ENCODE measurements around the gene ZNF358.
"Not testable (repeated sequence)": the region's sequence is repeated elsewhere in the genome, so short reads cannot be mapped to it uniquely, and the experiment has no call there.

Gene ZNF358

DNA sequence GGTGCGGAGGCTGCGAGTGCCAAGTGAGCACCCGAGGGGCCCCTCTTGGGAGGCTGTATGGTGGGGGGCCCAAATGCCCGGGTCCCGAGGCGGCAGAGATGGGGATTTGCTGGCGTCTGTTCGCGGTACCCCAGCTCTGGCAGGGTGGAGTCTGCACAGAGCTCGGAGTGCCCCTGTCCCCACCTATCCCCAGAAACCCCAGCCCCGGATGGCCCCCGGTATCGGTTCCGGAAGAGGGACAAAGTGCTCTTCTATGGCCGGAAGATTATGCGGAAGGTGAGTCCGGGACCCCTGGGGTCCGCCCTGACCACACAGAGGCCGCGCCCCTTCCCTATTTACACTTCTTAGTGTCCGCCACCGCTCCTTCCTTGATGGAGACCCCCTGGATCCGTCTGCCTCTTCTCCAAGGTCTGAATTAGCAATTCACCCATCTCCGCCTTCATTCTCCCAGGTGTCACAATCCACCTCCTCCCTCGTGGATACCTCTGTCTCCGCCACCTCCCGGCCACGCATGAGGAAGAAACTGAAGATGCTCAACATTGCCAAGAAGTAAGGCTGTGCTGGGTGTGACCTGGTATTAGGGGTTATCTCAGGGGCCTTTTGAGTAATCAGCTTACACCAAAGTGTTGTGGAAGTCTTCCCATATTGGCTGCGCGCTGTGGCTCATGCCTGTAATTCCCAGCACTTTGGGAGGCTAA, 20.2 kb downstream of the ZNF358 start:
- no peak for DNase-seq (ENCODE audit: low read depth)

DNA sequence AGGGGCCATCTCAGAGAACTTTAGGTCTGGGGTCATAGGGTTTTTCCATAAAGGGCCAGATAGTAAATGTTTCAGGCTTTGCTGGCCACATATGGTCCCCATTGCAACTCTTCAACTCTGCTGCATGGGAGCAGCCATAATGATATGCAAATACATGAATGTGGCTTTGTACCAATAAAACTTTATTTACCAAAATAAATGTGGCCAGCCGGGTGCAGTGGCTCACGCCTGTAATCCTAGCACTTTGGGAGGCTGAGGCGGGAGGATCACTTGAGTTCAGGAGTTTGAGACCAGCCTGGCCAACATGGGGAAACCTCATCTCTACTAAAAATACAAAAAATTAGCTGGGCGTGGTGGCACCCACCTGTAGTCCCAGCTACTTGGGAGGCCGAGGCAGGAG, 23.1 kb downstream of the ZNF358 start:
- not testable (repeated sequence) for DNase-seq (ENCODE audit: low read depth)

DNA sequence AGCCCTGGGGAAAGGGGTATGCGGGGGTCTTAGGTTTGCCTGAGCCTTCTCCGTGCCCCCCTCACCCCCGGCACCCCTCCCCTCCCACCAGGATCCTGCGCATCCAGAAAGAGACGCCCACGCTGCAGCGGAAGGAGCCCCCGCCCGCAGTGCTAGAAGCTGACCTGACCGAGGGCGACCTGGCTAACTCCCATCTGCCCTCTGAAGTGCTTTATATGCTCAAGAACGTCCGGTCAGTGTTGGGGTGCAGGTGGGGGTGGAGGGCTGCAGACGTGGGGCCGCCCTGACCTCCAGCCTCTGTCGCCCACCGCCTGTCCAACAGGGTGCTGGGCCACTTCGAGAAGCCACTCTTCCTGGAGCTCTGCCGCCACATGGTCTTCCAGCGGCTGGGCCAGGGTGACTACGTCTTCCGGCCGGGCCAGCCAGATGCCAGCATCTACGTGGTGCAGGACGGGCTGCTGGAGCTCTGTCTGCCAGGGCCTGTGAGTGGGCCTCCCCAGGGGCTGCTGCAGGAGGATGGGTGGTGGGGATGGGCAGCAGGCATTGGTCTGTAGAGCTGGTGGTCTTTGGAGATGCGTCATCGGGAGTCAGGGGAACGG, 24.0 kb downstream of the ZNF358 start:
- no peak for DNase-seq (ENCODE audit: low read depth)

DNA sequence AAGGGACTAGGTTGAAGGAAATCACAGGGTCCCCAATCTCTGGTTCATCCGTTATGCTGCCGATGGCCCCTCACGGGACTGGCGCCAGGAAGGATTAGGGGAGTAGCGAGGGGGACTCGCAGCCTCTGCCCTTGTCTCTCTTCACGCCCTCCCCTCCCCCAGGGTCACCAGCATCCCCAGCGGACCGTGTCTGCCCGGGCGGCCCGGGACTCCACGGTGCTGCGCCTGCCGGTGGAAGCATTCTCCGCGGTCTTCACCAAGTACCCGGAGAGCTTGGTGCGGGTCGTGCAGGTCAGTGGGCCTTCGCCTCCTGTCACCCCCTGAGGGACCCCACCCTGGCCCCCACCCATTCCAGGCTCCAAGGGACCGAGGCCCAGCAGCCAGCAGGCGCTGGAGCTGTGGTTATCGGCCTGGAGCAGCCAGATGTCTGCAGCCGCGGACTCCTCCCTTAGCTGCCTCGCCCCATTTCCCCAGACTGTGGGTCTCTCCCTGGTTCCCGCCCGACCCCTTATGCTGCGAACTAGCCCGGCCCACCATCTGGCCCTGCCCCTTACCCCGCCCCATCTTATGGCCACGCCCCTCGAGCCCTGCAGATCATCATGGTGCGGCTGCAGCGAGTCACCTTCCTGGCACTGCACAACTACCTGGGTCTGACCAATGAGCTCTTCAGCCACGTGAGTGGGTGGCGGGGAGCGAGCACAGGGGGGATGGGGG, 25.0 kb downstream of the ZNF358 start:
- DNase-seq (ENCODE audit: low read depth): no peak

DNA sequence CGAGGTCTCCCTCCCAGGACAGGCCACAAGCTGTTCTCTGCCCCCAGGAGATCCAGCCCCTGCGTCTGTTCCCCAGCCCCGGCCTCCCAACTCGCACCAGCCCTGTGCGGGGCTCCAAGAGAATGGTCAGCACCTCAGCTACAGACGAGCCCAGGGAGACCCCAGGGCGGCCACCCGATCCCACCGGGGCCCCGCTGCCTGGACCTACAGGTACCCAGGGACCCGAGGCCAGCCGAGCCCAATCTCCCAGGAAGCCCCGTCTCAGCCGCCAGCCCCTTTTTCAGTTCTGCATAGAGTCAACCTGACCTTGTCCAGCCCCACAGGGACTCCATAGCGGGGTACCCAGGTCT, 25.5 kb downstream of the ZNF358 start:
- DNase-seq (ENCODE audit: low read depth): no peak

DNA sequence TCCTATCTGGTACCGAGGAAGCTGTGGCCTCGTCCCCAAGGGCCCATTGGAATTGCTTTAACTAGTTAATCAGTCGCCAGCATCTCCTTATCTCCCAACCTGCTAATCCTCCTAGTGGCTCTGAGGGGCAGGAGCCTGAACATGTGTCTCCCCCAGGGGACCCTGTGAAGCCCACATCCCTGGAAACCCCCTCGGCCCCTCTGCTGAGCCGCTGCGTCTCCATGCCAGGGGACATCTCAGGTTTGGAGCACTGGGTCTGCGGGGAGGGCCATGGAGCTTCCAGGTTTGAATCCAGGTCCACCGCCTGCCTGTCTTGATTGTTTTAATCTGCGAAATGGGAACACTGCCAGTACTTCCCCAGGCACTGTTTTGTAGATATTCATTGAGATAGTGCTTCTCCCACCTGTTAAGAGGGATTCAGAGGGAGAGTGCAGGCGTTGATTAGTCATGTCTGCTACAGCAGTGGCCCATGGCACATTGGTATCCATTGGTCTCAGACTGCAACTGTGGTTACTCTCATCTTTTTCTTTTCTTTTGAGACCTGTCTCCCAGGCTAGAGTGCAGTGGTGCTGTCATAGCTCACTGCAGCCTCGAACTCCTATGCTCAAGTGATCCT, 26.0 kb downstream of the ZNF358 start:
- DNase-seq (ENCODE audit: low read depth): no peak

DNA sequence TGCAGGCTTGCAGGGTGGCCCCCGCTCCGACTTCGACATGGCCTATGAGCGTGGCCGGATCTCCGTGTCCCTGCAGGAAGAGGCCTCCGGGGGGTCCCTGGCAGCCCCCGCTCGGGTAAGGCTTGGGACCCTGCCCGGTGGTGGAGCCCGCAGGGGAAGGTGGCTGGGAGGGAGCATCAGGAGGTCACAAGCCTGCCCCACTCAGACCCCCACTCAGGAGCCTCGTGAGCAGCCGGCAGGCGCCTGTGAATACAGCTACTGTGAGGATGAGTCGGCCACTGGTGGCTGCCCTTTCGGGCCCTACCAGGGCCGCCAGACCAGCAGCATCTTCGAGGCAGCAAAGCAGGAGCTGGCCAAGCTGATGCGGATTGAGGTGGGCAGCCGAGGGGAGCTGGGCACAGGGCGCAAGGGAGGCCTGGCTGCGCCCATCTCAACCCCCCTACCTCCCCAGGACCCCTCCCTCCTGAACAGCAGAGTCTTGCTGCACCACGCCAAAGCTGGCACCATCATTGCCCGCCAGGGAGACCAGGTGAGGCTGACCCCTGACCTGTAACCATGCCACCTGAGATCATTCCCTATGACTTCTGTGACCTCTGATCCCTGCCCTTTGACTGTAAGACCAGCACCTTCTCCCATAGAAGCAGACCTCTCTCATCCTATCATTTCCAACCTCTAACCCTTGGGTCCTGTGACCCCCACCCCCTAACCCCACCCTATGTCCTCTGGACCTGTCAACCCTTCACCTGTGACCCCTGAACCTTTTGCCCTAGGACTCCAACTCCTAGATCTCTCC, 26.8 kb downstream of the ZNF358 start:
- DNase-seq (ENCODE audit: low read depth): no peak

DNA sequence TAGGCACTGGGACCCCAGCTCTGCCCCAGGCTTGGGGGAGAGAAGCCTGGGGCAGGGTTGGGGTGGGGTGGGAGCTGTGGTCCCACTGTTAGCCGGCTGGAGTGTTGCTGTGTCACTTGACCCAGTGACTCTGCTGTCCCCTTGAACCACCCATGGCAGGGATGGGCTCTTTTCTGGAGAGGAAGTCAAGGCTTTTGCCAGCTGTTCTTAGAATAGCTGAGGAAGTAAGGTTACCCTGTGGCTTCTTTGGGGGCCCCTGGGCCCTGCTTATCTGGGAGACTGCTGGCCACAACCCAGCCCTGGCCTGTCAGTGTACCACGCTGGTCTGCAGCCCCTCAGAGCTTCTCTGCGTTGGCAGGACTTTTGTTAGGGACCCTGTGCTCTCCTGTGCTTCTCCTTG, 28.7 kb downstream of the ZNF358 start:
- no peak for DNase-seq (ENCODE audit: low read depth)

DNA sequence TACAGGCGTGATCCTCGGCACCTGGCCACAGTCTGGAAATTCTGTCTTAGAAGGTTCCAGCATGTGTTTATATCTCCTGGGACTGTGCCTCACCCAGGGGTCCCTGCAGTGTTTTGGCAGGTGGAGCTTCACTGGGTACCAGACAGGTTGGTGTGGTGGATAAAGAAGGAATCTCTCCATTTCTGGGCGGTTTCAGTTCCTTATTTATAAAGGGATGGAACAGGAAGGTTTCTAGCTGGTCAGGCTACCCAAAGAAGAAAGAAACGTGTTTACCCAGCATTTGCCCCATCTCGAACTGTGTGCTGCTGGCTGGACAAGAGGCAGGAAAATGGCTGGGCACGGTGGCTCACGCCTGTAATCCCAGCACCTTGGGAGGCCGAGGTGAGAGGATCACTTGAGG, 29.4 kb downstream of the ZNF358 start:
- no peak for DNase-seq (ENCODE audit: low read depth)

DNA sequence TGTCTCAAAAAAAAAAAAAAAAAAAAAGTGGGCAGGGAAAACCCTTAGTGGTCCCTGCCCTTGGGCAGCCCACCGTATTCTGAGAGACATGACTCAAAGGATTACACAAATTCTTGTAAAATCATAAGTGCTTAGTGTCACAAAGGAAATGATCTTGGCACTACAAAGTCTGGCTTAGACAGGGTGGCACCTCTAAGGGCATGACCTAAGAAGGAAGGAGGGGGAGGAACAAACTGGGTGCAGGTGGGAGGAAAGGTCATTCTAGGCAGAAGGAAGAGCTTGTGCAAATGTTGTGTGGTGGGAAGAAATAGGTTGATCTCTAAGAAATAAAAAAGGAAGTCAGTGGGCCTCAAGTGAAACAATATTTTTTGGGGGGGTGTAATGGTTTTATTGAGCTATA, 30.0 kb downstream of the ZNF358 start:
- no peak for DNase-seq (ENCODE audit: low read depth)

DNA sequence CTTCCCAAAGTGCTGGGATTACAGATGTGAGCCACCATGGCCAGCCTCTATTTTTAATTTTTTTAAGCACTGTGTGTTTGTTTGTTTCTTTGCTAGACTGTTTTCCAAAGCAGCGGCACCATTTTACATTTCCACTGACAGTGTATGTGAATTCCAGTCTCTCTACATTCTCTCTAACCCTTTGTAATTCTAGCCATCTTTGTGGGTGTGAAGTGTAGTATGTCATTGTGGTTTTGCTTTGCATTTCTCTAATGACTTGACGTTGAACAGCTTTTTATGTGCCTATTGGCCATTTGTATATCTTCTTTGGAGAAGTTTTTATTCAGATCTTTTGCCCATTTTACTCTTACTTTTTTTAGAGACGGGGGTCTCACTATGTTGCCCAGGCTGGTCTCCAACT, 31.3 kb downstream of the ZNF358 start:
- no peak for DNase-seq (ENCODE audit: low read depth)

DNA sequence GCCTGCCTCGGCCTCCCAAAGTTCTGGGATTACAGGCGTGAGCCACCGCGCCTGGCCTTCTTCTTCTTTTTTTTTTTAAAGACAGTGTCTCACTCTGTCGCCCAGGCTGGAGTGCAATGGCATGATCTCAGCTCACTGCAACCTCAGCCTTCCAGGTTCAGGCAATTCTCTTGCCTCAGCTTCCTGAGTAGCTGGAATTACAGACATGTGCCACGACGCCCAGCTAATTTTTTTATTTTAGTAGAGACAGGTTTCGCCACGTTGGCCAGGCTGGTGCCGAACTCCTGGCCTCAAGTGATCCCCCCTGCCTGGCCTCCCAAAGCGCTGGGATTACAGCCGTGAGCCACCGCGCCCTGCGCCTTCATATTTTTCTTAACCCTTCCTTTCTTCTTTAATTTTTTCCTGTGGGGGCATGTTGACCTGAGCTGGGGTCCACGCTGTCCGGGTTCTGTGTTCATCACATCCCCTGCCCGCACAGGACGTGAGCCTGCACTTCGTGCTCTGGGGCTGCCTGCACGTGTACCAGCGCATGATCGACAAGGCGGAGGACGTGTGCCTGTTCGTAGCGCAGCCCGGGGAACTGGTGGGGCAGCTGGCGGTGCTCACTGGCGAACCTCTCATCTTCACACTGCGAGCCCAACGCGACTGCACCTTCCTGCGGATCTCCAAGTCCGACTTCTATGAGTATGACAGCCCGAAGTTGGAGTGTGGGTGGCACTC, 33.7 kb downstream of the ZNF358 start:
- DNase-seq (ENCODE audit: low read depth): no peak

DNA sequence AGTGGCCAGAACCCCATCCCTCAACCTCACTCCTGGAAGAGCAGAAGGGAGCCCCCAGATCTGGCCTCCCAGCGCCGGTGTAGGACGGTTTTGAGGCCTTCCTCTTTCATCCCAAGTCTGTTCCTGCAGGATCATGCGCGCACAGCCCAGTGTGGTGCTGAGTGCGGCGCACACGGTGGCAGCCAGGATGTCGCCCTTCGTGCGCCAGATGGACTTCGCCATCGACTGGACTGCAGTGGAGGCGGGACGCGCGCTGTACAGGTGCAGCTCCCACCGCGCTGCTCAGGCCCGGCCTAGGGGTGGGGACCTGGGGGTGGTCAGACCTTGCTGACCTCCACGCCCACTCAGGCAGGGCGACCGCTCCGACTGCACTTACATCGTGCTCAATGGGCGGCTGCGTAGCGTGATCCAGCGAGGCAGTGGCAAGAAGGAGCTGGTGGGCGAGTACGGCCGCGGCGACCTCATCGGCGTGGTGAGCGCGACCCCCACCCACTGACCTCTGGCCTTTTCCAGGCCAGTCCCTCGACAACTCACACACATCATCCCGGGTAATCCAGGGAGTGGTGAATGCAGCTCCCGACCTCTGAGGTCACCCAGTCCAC, 34.4 kb downstream of the ZNF358 start:
- no peak for DNase-seq (ENCODE audit: low read depth)

DNA sequence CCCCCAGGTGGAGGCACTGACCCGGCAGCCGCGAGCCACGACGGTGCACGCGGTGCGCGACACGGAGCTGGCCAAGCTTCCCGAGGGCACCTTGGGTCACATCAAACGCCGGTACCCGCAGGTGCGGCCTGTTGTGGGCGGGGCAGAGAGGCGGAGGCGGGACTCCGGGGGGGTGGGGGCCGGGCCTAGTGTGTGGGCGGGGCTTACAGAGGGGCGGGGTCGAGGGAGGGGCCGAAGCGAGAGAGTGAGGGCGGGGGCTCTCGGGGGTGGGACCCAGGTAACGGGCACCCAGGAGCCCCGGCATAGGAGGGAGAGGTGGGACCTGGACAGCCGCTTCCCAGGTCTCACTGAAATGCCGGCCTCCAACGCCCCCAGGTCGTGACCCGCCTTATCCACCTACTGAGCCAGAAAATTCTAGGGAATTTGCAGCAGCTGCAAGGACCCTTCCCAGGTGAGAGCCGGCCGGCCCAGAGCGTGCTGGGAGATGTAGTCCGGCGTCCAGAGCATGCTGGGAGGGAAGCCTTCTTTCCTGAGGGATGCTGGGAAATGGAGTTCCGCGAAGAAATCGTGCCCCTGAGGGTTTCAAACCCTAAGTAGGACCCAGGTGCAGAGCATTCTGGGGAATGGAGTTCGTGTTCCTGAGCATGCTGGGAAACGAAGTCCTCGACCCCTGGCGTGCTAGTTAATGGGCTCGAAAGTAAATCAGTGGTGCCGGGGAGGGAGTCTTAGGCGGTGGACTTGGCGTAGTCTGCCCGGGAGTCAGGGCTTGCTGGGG, 35.3 kb downstream of the ZNF358 start:
- no peak for DNase-seq (ENCODE audit: low read depth)

DNA sequence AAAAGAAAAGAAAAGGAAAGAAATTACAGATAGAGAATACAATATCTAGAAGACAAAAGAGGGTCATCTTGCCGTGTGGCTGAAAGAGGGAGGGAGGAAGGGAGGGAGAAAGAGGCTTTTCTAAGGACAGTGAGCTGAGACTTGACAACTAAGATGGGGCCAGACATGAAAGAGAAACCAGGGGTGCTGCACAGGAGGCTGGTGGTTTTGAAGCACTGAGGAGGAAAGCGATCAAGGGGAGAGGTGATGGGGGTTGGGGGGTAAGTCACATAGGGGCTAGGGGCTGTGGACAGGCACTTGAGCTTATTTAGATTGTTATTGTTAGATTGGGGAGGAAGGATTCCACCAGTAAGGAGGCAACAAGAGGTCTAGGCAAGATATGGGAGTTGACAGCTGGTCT, 36.9 kb downstream of the ZNF358 start:
- no peak for DNase-seq (ENCODE audit: low read depth)

DNA sequence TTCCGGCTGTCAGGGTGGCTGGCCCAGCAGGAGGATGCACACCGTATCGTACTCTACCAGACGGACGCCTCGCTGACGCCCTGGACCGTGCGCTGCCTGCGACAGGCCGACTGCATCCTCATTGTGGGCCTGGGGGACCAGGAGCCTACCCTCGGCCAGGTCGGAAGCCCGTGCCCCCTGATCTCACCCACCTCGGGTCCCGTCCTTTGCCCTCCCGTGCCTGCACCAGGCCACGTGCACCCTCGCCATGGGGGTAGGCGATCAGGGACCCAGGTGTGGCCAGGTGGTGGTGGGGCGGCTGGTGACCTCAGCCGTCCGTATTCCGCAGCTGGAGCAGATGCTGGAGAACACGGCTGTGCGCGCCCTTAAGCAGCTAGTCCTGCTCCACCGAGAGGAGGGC, 38.7 kb downstream of the ZNF358 start:
- DNase-seq (ENCODE audit: low read depth): no peak

DNA sequence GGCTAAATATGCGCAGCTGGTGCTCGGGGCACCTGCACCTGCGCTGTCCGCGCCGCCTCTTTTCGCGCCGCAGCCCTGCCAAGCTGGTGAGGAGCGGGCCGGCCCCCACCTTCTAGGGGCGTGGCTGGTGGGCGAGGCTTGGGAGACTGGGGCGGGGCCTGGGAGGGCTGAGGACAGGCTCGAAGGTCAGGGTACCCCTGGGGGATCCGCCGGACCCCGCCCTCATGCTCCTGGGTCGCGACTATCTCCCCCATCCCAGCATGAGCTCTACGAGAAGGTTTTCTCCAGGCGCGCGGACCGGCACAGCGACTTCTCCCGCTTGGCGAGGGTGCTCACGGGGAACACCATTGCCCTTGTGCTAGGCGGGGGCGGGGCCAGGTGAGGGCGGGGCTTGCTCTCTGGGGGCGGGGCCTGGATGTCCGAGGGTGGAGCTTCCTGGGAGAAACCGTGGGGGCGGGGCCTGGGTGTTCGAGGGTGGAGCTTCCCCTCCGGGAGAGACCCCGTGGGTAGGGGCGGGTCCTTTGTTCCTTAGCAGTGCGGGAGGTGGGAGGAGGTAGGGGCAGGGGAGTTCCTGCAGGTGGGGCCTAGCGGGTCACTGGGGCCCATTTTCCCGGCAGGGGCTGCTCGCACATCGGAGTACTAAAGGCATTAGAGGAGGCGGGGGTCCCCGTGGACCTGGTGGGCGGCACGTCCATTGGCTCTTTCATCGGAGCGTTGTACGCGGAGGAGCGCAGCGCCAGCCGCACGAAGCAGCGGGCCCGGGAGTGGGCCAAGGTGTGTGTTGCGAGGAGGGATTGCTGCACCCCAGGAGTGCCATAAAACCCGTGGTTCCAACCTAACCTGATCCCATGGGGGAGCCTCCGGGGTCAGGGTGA, 39.3 kb downstream of the ZNF358 start:
- no peak for DNase-seq (ENCODE audit: low read depth)

DNA sequence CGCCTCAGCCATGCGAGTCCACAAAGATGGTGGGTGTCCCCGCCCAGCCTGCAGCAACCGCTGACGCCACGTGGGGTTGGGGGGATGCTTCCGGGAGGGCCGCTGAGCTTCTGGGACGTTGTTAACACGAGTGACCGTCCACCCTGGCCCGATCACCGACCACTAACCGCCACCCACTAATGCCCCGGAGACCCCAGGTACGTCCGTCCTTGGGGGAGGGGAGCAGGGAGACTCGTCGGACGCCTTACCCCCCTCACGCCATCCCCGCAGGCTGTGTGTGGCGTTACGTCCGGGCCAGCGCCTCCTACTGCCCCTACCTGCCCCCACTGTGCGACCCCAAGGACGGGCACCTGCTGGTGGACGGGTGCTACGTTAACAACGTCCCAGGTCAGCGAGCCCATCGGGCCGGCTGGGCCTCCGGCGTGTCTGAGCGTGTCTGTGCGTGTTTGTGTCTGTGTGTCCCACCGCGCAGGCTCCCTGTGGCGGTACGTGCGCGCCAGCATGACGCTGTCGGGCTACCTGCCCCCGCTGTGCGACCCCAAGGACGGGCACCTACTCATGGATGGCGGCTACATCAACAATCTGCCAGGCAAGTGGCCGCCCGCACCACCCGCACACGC, 40.9 kb downstream of the ZNF358 start:
- DNase-seq (ENCODE audit: low read depth): no peak

DNA sequence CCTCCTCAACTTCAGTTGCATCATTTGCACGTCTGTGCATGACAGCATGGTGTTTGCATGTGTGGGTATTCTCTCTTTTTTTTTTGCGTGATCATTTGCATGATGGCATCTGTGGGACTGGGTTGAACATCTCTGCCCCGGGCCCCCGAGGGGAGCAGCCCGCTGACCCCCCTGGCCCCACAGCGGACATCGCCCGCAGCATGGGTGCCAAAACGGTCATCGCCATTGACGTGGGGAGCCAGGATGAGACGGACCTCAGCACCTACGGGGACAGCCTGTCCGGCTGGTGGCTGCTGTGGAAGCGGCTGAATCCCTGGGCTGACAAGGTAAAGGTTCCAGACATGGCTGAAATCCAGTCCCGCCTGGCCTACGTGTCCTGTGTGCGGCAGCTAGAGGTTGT, 42.8 kb downstream of the ZNF358 start:
- no peak for DNase-seq (ENCODE audit: low read depth)

All from activated gamma-delta T cell treated with anti-CD3 and anti-CD28 coated beads, Interleukin-2, amount 50 U/mL, for 16 hours (primary cell).